Measurements from ENCODE around the gene MOB1B. TPM values are rescaled to one million over a fixed set of nuclear protein-coding genes. Genes with fewer than 3 reads are reported as not detected.

The MOB1B gene
- total RNA-seq, 1 donor from 2014 or later: 22.0 TPM

DNA sequence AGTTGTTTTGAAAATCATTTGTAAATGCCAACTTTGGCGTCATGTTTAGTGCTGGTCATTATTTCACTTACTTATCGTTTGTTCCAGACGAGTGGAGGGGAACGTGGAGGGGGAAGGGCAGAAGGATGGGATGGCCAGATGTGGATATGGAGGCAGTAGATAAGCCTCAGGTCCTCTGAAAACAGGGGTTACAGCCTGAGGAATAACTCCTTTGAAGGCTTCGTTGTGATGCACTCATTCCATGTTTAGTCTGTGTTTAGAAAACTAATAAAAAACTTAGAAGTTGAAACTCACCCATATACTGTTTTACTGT, 1.1 kb downstream of the MOB1B start:
- intact Hi-C loops (cut with DNase I): no loop called here
- ATAC-seq (ENCODE audit: poor library complexity) (peak; percentile 1), DNase-seq (no peak)

DNA sequence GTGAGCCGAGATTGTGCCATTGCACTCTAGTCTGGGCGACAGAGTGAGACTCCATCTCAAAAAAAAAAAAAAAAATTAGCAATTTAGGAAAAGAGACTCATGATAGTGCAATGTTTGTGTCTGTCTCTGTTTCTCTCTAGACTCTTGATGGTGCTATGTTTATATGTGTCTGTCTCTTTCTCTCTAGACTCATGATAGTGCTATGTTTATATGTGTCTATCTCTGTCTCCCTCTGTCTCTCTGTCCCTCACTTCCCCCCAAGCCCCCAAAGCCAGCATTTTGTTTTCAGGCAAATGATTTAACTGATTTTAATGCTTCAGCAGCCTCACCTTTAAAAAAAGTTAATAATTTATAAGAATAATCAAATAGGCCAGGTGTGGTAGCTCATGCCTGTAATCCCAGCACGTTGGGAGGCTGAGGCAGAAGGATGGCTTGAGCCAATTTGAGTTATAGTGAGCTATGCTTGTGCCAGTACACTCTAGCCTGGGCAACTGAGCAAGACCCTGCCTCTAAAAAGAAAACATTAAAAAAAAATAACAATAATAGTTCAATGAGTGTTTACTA, 6.9 kb downstream of the MOB1B start:
- ATAC-seq (ENCODE audit: poor library complexity) (no peak), DNase-seq (no peak)
- intact Hi-C loops (cut with DNase I): no loop called here

GRCh38 chr4:70914000-70914399, 11.8 kb downstream of the MOB1B start:
- intact Hi-C loops (cut with DNase I): no loop called here
- DNase-seq (no peak), ATAC-seq (ENCODE audit: poor library complexity) (no peak)

GRCh38 chr4:70914631-70915030, 12.5 kb downstream of the MOB1B start:
- peak; percentile 51 for ATAC-seq (ENCODE audit: poor library complexity)
- DNase-seq: no peak
- intact Hi-C loops (cut with DNase I): no loop called here

DNA sequence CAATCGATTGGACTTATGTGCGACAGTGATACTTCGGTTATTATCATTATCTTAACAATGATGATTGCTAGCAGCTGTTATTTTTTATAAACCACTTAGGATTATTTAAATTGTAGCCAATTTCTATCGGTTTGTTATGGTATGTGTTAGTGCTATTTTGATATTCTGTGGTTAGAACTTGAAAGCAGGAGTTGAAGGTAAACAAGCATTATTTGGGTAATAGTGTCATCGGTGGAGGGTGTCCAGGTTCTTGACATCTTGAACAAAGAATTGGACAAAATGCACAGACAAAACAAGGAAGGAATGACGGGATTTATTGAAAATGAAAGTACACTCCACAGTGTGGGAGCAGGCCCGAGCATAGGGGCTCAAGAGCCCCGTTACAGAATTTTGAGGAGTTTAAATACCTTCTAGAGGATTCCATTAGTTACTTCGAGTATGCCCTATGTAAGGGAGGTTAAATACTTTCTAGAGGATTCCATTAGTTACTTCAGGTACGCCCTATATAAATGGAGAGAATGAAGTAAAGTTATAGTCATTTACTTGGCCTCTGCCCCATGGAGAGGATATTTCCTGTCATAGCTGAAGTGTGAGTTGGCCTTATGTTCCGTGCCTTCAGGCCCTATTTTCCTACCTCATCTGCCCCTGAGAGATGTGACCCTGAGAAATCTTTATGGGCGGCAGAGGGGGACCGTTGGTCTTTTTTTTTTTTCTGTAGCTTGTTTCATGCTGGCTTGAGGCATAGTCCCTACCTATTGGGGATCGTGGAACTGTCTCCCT, 13.1 kb downstream of the MOB1B start:
- DNase-seq (no peak), ATAC-seq (ENCODE audit: poor library complexity) (no peak)
- intact Hi-C loops (cut with DNase I): no loop called here

- intact Hi-C loops (cut with DNase I): no loop called here
- no peak for ATAC-seq (ENCODE audit: poor library complexity)
Observed at GRCh38 chr4:70915874-70916559, 13.8 kb downstream of the MOB1B start.

DNA sequence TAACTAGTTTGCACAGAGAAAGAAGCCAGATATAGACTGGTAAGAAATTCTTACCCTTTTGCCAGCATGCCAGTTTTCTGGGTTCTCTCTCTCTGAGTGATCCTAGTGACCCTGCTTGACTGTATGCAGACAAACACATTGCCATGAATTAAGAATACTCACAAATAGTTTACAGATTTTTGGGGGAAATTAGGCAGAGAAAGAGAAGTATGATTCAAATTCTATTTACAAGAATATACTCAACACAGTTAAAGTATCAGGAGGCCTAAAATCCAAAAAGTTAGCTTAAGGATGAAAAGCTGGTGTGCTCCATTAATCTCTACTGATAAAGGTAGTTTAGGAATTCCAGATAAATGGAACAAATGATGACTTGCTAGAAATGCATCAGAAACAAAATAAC, 18.4 kb downstream of the MOB1B start:
- ATAC-seq (ENCODE audit: poor library complexity): no peak
- no peak for DNase-seq
- intact Hi-C loops (cut with DNase I): no loop called here

More at GRCh38 chr4:70915874-70916559, 13.8 kb downstream of the MOB1B start:
- DNase-seq: no peak

GRCh38 chr4:70925418-70925817, 23.2 kb downstream of the MOB1B start:
- ATAC-seq (ENCODE audit: poor library complexity) (no peak), DNase-seq (no peak)
- intact Hi-C loops (cut with DNase I): no loop called here

- DNase-seq (no peak), ATAC-seq (ENCODE audit: poor library complexity) (peak; percentile 27)
- intact Hi-C loops (cut with DNase I): no loop called here
Observed at GRCh38 chr4:70925899-70926635, 23.9 kb downstream of the MOB1B start.

DNA sequence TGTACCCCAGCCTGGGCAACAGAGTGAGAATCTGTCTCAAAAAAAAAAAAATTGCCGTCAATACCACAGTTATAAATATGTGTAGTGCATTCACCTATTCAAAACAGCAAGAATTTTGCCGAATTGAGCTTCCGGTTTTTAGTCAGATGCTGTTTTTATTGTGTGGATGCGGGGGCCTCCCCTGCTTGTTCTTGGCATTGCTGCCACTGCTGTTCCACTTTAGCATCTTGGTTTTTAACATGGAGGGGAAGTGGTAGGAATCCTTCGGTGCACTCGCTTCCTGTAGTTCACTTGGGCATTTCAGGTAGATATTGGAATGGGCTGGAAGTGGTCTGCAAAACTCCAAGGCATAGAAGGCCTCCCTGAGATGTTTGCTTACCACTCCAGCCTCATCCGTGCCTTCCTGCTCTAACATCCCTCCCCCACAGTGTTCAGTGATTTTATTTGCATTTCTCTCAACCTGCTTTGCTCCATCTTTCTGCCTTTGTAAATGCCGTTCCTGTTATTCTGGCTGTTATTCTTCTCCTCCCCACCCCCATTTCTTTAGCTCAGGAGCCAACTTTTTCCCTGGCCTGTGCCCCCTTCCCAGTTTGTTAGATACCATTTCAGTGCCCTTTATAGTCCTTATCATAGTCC, 25.5 kb downstream of the MOB1B start:
- DNase-seq (no peak), ATAC-seq (ENCODE audit: poor library complexity) (no peak)
- intact Hi-C loops (cut with DNase I): no loop called here

DNA sequence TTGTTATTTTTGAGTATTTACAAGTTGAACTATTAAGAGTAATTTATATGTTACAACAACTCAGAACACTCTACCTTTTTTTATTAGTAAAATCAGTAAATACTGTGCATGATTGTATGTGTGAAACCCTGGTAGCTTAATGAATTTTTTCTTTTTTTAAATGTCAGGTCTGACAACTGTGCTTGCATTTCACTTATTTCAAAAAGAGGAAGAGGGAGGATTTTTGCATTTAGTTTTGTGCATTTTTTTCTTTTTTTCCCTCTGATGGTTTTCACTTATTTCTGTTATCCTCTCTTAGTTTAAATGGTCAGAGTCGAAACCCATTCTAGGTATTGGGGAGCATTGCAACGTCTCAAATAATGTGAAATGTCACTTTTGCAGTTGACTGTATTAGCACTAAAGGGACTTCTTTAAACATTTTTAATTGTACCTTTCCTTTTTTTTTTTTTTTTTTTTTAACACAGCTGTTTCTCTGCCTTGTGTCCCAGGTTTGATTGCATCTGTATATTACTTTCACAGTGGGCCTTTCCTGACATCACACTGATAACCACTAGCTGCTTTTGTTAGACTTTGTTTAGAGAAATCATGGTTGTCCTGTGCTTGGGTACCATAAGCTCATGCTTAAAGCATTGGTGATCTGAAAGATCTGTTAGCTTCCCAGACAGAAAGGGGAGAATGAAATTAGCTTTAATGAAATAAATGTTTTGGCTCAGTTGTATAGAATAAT, 28.5 kb downstream of the MOB1B start:
- DNase-seq (no peak), ATAC-seq (ENCODE audit: poor library complexity) (no peak)
- intact Hi-C loops (cut with DNase I): no loop called here

DNA sequence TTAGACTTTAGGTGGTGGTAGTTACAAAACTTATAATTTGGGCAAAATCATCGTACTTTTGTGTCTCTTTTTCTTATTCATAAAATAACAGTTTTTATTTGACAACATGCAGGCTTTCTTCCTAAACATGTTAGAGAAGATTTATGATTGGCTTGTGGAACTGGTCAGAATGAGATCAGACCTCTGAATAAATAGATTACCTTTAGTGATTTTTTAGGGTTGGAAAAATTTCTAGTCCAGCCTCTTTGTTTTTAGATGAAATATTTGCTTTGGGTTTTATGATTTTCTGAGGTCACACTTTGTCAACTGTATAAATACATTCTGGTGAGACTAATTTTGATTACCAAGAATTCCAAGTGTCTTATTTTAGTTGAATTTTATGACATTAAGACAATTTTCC, 29.2 kb downstream of the MOB1B start:
- intact Hi-C loops (cut with DNase I): no loop called here
- no peak for DNase-seq
- no peak for ATAC-seq (ENCODE audit: poor library complexity)

DNA sequence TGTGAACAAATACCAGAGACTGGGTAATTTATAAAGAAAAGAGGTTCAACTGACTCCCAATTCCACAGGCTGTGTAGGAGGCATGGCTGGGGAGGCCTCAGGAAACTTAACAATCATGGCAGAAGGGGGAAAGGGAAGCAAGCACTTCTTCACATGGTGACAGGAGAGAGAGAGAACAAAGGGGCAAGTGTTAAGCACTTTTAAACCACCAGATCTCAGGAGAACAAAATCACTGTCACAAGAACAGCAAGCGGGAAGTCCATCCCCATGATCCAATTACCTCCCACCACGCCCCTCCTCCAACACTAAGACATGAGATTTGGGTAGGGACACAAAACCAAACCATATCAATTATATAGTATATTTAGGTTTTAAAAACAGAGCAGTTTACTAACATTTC, 30.8 kb downstream of the MOB1B start:
- no peak for ATAC-seq (ENCODE audit: poor library complexity)
- intact Hi-C loops (cut with DNase I): no loop called here
- DNase-seq: no peak

DNA sequence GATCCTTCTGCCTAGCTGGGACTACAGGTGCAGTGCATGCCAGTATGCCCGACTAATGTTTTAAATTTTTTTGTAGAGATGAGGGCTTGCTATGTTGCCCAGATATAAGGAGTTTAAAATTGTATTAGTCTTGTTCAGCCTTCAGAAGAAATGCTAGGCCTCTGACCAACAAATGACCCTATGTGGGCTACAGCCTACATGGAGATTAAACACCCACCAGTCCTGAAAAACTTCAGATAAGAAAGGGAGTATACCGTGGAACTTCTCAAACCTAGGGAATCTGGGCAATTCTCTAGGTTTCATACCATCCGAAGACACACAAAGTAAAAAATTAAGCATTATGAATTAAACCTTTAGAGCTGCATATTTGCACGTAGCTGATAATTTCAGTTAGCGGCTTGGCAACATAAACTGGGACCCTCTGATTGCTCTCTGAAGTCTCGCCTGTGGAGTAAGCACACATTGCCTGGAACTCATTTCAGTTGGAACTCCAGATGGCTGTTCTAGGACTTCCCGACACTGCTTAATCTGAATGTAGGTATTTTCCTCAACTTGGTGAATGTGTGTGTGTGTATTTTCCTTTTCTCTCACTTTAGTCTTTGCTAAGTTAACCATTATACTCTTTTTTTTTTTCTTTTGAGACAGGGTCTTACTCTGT, 33.0 kb downstream of the MOB1B start:
- DNase-seq: no peak
- ATAC-seq (ENCODE audit: poor library complexity): no peak
- intact Hi-C loops (cut with DNase I): no loop called here

DNA sequence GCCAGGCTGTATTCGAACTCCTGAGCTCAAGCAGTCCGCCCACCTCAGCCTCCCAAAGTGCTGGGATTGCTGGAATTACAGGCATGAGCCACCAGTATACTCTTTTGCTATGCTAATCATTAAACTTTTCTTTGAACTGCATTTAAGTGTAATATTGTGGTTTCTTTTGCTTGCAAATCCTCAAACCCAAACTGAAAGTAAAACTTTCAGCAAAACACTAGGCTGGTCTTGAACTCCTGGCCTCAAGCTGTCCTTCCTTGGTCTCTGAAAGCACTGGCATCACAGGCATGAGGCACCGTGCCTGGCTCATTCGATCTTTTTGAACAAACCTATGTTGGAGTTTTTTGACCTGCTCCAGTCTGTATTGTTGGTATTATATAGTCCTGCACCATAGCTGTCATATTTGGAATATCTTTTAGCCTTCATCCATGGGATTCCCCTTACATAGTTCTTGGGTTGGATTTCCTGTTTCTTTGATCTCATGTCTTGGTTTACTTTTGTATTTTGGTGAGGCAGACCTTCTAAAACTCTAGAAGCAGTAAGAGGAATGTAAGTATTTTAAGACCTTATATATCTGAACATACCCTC, 34.1 kb downstream of the MOB1B start:
- intact Hi-C loops (cut with DNase I): no loop called here
- DNase-seq: no peak

GRCh38 chr4:70938086-70938485, 35.9 kb downstream of the MOB1B start:
- intact Hi-C loops (cut with DNase I): no loop called here
- DNase-seq: no peak
- ATAC-seq (ENCODE audit: poor library complexity): no peak

More for the DNA sequence above, 34.1 kb downstream of the MOB1B start:
- ATAC-seq (ENCODE audit: poor library complexity): no peak

- intact Hi-C loops (cut with DNase I): no loop called here
- ATAC-seq (ENCODE audit: poor library complexity) (no peak), DNase-seq (no peak)
Observed at GRCh38 chr4:70940134-70940533, 38.0 kb downstream of the MOB1B start.

- intact Hi-C loops (cut with DNase I): no loop called here
- ATAC-seq (ENCODE audit: poor library complexity) (no peak), DNase-seq (no peak)
Observed at GRCh38 chr4:70943114-70943513, 40.9 kb downstream of the MOB1B start.
